Activated naive CD4-positive, alpha-beta T cell (primary cell): Measurements from ENCODE around the gene ZNF528.

Source experiments
- DNase-seq, 4 experiments: peaks; one replicate each; lab custom pipeline; 2025; lab: John Stamatoyannopoulos, UW

ZNF528 gene

DNA sequence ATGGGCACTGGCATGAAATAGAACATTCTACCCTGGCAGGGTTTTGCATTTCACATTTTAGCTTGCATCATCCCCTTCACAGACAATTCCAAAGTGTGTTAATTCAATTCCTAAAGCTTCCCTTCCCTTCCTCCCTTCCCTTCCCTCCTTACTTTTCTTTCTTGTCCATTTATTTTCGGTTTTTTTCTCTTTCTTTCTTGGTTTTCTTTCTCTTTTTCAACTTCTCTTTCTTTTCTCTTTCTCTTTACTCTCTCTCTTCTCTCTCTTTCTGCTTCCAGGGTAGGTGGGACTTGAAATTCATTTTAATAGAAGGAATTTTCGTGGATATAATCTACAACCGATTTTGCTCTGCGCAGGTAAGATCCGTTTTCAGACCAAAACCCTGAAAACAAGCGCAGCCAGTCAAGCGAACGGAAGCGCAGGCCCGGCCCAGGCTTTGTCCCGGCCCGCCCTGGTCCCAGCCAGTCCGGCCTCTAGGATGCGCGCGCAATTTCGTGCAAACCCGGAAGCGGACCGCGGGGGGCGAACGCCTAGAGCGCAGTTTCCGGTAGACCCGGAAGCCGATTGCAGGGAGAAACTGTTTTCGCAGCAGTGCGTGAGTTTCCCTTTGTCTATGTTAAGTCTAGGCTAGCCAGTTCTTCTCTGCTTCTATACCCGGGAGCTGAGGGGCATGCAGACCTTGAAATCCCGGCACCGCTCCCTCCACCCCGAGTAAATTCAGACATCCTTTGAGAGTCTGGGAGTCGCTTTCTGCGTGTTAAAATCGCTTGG is at the start of gene ZNF528:
Gene ZNF528, plus strand, starts transcription at position 540 of the 771 bp plus-strand sequence. CDS start 4,165 bp downstream, outside the sequence.
- DNase-seq: peak; percentile 81 to 93 (median 90)

DNA sequence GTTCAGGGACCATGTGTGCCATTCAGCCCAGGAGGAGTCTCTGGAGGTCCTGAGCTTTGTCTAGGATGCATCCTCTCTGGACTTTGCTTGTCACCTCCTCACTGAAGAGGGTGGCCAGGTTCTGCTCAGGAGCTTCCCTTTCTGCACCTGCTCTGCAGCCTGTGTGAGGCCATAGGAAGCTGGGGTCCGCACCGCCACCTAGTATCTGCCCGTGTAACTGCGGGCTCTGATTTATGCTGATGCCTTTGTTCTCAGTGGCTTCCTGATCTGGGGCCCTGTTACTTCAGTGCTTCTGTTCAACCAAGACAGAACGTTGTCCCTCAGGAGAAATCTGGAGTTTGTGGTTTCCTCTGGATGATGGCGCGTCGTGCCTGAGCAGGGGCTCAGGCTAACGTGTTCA is 46.1 kb upstream of the ZNF528 start:
- no peak for DNase-seq

DNA sequence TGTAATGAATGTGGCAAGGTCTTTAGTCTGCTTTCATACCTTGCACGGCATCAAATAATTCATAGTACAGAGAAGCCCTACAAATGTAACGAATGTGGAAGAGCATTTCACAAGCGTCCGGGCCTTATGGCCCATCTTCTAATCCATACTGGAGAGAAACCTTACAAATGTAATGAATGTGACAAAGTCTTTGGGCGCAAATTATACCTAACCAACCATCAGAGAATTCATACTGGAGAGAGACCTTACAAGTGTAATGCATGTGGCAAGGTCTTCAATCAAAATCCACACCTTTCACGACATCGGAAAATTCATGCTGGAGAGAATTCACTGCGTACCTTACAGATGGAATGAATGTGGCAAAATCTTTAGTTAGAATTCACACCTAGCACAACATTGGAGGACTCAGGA is 31.2 kb upstream of the ZNF528 start:
- DNase-seq: no peak

DNA sequence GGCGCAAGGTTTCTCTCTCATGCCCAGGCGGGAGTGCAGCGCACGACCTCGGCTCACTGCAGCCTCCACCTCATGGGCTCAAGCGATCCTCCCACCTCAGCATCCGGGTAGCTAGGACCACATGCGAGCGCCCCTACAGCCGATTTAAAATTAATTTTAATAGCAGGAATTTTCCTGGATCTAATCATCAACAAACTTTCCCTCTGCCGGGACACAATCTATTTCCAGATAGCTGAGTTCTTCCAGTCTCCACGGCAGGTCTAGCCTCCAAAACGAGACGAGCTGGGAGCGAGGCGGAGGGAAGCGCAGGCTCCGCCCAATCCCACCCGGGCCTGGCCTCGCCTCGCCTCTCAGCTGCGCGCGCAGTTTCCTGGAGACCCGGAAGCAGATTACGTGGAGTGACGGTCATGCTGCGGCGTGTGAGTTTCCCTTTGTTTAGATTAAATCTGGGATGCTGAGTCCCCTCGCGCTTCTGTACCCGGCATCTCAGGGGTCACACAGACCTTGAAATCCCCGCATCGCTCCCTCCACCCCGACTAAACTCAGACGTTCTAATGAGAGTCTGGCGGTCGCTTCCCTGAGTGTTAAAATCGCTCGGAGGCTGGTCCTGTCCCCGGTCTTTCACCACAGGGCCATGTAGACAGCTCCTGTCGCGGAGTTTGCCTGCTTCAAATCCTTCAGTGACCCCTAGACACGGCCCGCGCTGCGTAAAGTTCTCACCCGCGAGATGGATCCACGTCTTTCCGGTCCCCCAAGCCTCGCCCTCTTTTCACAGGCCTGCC is 27.9 kb upstream of the ZNF528 start, which contains the start of gene ZNF880:
Gene ZNF880, plus strand, starts transcription at position 365 of the 782 bp plus-strand sequence. Its CDS starts 43 bp downstream, at position 408.
- peak; percentile 57 to 89 (median 84) for DNase-seq

DNA sequence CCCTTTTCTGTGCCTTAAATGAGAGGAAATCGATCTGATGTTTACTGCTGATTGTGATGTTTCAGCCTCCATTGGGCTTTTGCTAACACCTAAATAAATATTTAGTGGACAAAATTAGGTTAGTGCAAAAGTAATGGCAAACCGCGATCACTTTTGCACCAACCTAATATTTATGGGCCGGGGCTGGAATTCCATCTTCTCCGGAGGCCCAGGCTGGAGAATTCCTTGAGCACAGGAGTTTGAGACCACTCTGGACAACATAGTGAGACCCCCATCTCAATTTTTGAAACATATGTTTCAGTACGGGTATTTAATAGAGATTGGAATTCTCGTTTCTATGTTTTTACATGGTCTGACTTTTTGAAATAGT is 27.3 kb upstream of the ZNF528 start:
- no peak for DNase-seq

DNA sequence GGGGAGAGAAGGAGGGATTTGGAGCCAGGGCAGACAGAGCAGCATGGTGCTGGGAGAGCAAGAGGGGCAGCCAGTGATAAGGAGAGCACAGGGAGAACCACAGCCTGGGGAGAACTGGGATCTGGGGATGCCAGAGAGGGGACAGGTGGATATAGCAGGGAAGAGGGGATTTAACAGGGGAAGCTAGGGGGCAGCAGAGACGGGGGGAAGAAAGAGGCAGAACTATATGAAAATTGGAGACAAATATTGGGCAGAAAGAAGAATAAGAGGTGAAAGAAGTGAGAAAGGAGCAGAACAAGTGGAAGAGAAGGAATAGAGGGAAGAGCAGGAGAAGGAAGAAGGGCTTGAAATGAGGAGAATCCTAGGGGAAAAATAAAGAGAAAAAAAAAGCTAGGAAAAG is 6.5 kb upstream of the ZNF528 start:
- DNase-seq: no peak

DNA sequence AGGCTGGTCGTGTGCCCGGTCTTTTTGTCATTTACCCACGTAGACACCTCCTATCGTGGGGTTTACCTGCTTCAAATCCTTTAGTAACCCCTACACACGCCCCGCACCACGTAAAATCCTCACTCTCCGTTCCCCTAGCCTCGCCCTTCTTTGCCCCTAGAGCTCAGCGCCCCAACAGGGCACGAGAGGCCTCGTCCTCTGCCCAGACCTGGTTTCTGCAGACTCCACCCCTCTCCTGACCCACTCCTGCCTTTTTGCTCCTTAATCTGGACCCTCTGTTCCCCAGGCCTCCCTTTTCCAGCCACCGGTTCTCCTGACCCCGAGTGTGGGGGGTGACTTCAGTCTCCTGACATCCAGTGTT is 412 bp downstream of the ZNF528 start:
- DNase-seq: peak in 1 of 4 experiments; percentile 17

DNA sequence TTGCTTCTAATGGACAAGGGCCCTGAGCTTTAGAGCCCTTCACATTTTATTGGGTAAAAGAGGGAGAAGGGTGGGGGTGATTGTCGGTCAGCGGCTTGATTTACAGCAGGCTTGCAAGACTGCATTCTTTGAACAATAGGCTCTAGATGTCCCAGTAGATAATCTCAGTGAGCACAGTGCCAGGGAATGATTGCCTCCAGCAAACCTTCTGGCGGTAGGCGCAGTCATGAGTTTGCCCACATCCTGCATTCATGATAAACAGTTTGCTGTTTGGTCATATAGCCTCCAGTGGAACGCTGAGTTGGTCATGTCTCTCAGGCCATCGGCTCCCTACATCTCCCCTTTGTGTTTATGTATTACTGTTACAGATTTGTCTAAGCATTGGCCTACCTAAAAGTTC is 12.6 kb downstream of the ZNF528 start:
- no peak for DNase-seq

DNA sequence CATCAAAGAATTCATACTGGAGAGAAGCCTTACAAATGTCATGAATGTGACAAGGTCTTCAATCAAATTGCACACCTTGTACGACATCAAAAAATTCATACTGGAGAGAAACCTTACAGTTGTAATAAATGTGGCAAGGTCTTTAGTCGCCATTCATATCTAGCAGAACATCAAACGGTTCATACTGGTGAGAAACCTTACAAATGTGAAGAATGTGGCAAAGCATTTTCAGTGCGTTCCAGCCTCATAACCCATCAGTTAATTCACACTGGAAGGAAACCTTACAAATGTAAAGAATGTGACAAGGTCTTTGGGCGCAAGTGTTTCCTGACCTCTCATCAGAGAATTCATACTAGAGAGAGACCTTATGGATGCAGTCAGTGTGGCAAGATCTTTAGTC is 18.1 kb downstream of the ZNF528 start:
- no peak for DNase-seq

DNA sequence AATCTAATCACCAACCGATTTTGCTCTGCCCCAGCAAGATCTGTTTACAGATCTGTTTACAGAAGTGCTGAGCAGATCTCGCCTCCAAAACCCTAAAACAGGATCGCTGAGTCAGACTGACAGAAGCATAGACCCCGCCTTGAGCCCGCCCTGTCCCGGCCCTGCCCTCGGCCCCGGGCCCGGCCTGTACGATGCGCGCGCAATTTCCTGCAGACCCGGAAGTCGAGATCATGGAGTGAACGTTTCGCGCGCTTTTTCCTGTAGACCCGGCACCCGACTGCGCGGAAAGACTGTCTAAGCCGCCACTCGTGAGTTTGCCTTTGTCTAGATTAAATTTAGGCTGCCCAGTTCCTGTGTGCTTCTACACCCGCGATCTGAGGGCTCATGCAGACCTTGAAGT is 31.3 kb downstream of the ZNF528 start, which contains the start of gene ZNF534:
Gene ZNF534, plus strand, starts transcription at position 212 of the 400 bp plus-strand sequence. CDS start 2,327 bp downstream, outside the sequence.
- no peak for DNase-seq

DNA sequence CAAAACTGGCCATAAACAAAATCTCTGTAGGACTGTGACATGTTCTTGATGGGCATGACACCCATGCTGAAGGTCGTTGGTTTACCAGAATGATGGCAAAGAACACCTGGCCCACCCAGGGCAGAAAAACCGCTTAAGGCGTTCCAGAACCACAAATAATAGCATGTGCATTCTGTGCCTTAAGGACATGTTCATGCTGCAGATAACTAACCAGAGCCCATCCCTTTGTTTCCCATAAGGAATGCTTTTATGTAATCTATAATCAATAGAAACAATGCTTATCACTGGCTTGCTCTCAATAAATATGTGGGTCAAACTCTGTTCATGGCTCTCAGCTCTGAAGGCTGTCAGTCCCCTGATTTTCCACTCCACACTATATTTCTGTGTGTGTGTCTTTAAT is 44.5 kb downstream of the ZNF528 start:
- no peak for DNase-seq

DNA sequence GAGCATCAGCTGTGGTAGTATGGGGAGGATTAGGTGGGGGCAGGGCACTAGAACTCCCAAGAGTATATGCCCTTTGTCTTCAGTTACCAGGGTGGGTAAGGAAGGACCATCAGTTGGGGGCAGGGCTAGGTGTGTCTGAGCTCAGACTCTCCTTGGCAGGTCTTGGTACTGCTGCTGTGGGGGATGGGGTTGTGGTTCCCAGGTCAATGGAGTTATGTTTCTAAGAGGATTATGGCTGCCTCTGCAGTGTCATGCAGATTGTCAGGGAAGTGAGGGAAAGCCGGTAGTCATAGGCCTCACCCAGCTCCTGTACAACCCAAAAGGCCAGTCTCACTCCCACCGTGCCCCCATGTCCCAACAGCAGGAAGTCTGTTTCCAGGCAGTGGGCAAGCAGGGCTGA is 46.9 kb downstream of the ZNF528 start:
- no peak for DNase-seq

DNA sequence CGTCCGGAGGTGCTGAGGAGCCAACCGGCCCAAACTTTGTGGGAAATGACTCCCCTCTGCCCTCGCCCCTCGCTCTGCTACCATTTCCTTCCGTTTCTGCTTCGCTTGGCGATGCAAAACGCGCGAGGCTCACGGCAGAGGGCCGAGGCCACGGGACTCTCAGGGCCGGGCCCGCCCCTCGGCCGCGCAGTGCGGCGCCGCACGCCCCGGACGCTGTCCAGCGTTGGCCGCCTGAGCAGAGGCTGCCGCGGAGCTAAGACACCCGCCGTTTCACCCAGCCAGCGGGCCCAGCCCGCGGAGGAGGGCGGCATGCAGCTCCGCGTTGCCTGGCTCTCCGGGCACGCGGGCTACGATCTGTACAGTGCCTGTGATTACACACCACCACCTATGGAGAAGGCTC is 53.6 kb downstream of the ZNF528 start:
- DNase-seq: no peak

DNA sequence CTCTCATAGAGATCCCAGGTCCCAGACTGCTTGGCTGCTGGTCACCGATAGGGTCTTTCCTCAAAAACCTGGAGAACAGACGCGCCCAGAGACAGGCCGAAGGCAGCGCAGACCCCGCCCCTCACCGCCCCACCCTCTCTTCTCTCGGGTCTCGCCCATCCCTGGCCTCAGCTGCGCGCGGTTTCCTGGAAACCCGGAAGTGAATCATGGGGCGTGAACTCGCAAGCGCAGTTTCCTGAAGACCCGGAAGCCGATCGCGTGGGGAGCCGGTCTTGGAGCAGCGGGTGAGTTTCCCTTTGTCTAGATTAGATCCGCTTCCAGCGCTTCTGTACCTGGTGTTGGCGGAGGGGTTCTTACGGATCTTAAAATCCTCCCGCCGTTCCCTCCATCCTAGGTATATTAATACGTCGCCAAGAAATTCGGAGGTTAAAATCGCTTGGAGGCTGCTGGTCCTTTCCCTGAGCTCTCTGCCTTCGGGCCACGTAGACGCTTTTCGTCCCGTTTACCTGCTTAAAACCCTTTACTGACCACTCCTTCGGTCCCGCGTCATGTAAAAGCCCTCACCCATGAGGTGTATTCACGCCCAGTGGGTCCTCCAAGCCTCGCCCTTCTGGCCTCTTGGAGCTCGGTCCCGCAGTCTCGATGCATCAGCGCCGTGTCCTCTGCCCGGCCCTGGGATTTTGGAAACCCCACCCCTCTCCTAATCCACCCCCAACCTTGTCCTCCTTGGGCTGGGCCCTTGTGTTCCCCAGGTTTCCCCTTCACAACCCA is 55.9 kb downstream of the ZNF528 start, which contains the start of gene ZNF578:
Gene ZNF578, plus strand, starts transcription at position 230 of the 771 bp plus-strand sequence. CDS start 48,293 bp downstream, outside the sequence.
- peak; percentile 8 to 57 (median 36) for DNase-seq

DNA sequence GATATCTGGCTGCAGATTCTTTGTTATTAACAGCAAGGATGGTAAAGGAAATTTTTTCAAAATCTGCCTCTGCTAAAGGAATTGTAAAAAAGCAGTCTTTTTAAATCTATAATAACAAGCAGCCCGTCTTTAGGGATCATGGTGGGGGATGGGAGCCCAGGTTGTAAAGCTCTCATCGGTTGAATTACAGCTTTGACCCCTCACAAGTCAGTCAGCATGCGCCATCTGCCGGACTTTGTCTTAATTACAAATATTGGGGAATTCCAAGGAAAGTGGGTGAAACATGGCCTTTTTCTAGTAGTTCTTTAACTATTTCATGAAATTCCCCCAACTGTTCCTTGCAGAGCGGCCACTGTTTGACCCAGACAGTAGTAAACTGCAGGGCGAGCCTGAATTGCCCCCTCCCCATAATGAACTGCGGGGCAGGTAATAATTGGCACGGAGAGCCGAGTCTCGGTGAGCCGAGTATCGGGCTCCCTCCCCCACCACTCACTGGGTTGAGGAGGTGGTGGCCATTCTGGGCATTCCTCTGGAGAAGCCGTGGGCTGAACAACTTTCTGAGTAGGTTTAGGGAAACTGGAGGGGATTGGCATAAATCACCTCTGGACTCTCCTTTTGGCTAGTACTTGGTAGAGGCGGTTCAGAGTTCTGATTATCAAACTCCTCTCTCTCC is 67.3 kb downstream of the ZNF528 start:
- no peak for DNase-seq
